HG02938 (cell line): ENCODE results near the gene DCAF17.
"Not testable (repeated sequence)": the region's sequence is repeated elsewhere in the genome, so short reads cannot be mapped to it uniquely, and the experiment has no call there.

Experiments
- ATAC-seq: cut with Tn5 transposase; IDR thresholded peaks from one replicate; pipeline ENCODE4 v1.9.1; 2021; ENCODE audit warnings: mild to moderate bottlenecking, moderate library complexity; ENCODE audit not compliant: unreplicated experiment

The DCAF17 gene

DNA sequence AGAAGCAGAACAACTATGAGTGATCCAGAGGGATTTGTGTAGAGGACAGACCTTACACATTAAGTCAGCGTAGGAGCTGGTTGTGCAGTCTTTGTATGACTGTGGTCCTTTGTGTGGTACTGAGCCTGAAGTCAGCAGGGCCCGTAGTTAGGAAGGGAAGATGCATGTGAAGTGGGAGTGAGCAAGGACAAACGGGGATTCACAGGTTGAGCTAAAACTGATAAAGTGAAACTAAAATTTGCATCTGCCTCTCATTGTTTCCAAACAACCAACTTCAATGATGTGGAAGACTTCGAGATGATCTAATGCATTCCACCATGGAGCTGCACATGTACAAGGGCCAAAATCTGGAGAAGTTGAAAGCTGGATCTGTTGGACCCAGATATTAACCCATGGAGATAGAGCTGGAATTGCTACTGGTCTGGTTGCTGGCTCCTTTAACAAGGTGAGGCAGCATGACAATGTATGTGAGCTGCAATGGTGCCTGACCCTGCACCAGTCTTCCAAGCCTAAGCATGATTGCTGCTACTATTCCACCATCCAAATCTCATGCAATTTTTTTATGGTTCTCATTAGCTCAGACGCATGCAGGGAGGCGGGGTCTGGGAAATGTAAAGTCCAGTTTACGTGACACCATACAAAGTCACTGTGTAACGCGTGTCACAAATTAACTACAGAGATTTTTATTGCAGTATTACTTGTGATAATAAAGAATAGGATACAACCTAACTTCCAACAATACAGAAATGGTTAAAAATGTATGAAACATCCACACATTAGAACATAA, 76.1 kb downstream of the DCAF17 start:
- peak; percentile 63 for ATAC-seq

DNA sequence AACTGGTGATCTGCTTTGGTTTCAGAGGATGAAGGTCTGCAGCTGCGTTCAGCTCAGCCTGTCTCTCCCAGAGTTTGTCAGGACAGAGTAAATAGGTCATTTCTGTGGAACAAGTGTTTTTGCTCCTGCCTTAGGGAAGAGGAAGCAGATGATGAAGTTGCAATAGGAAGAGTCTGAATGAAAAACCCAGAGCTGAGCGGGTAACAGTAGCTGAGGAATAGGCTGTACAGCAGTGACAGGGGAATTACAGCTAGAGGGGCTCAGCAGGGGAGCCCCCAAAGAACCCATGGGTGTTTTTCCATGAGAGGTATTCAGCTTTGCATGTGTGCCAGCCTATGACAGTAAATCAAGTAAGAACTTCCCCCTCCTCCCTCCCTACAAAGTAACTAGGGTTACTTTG, 78.0 kb downstream of the DCAF17 start:
- no peak for ATAC-seq

DNA sequence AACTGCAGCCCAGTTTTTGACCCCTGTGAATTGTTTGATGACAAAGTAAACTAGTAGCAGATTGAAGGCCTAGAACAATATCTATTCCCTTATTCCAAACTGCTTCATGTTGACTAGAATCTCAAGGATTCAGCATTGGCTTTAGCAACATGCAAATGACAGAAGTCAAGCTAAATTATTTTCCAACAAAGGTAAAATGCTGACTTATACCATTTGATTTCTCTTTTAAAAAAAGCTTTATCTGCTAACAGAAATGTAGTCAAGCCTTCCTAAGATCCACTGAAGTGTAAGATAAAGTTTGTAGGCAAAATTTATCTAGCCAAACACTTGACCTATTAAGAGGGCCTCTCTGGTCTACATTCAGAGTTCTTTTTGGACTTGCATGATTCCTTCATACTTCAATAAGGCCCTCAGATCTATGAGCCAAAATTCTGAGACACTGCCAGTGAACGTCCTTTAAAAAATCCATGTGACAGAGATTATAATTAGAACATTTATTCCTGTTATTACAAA, 78.7 kb downstream of the DCAF17 start:
- ATAC-seq = no peak

DNA sequence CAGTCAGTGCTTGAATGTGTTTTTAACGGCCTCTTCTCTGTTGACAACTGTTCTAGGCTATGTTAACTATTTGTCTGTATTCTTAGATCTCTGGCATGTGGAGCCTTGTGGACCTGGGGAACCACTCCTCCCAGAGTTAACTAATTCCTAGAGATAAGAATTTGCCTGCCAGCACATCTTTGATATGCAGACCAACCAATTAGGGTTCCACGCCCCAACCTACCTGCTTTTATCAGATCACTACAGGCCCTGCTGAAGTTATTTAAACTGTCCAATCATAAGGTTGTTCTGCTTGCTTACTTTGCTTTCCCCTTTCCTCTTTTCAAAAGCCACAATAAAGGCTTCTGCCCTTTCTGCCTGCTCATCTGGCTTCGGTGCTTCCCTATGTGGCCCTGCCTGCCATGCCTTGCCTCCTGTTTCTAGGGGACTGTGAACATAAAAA, 79.7 kb downstream of the DCAF17 start:
- no peak for ATAC-seq

- ATAC-seq = no peak
These were observed 81.0 kb downstream of the DCAF17 start for GRCh38 chr2:171514908-171515582.

GRCh38 chr2:171515672-171516298, 81.8 kb downstream of the DCAF17 start:
- no peak for ATAC-seq

GRCh38 chr2:171516793-171517192, 82.8 kb downstream of the DCAF17 start:
- ATAC-seq = no peak

DNA sequence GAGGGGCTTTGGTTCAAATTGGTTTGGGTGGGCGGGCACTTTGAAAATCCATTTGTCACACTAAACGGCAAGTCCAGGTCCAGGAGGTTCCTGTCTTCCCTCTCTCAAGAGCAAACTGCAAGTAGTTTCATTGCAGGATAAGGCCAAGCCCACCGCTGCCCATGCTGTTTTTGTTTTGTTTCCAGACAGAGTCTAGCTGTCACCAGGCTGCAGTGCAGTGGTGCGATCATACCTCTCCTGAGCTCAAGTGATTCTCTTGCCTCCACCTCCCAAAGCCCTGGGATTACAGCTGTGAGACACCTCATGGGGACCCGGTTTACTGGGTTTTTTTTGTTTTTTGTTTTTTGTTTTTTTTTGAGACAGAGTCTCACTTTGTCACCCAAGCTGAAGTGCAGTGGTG, 86.4 kb downstream of the DCAF17 start:
- no peak for ATAC-seq

DNA sequence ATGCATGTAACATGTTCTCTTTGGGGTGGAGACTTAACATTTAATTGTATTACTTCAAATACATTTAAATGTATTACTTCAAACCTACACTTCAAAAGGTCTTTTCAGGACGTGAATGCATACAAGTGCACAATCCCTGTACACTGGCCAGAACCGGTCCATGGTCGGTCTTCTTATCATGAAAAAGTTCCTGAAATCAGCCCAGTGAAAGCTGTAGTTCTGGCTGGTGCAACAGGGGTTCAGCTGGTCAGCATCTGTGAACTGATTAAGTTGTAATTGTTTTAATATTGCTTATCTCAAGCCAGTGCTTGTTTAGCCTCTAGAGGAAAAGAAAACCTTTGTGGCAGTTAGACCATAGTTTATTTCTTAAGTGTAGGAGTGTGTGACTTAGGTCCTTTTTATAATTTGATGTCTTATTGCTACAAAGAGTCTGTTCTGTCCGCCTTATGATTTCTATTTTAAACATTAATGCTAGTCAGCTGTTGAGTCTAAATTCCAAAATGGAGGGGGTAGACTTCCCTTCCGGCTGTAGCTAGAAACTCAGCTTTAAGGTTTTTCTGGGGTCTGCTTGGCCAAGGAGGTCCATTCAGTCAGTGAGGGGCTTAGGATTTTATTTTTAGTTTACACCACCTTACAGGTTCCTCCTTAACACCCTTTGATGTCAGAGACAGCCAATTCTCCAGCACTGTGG, 87.5 kb downstream of the DCAF17 start:
- ATAC-seq = no peak

- ATAC-seq = peak; percentile 43
These were observed 88.2 kb downstream of the DCAF17 start, which contains the start of gene CYBRD1 for GRCh38 chr2:171522052-171522787. Gene CYBRD1, plus strand, starts transcription at chr2:171522474. Its CDS starts 72 bp downstream, at chr2:171522546.

DNA sequence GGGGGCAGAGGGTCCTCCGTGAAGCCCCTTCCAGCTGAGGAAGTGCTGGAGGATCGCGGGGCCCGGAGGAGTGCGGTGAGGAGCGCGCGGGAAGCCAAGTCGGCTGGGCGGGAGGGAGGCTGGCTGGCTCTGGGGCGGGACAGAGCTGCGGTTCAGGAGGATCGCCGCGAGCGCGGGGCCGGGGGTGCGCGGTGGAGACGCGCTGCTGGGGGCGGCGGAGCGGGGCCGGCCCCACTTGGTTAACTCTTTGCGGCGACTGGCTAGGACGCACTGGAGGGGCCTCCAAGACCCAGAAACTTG, 88.7 kb downstream of the DCAF17 start:
- ATAC-seq = peak; percentile 25

DNA sequence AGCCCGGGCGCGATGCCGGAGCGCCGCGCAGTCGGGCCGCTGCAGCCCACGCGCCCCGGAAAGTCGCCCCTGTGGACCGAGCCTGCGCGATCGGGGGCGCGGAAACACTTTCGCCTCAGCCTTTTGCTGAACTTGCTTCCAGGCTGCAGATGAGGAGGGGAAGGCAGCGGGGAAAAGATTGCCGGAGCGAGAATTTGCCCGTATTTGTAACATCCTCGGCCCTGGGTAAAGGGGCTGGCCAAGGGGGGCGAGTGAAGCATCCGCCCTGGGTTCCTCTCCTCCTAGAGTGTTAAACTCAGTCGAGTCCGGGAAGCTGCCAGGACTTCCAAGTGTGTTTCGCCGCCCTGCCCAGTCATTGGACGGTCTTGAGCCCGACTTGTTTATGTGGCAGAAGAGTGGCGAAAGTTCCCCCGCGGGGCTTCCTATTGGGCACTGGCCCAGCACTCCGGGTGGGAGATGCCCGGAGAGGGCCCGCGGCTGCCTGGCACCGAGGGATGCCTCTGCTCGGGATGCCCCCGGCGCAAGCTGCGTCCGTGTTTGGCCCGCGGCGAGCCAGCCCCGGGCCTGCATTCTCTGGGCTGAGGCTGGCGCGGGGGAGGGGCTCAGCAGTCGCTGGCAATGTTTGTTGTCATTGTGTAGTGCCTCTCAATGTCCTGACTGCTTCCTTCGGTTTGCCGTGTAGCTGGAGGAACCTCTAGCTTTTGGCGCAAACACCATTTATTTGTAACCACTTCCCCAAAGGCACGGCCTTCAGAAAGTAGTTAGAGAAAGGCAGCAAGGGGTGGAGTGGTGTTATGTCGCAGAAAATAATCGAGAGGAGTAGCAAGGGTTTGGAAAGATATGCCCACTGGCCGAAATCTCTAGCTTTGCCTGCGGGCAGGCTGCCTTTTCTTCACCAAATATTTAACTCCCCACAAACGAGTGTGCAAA, 89.3 kb downstream of the DCAF17 start:
- ATAC-seq = peak; percentile 32

- no peak for ATAC-seq
These were observed 90.0 kb downstream of the DCAF17 start for GRCh38 chr2:171524018-171524401.

- ATAC-seq = no peak
These were observed 95.9 kb downstream of the DCAF17 start for GRCh38 chr2:171529914-171530313.

GRCh38 chr2:171530378-171530777, 96.4 kb downstream of the DCAF17 start:
- ATAC-seq = no peak

GRCh38 chr2:171530859-171531258, 96.8 kb downstream of the DCAF17 start:
- not testable (repeated sequence) for ATAC-seq

GRCh38 chr2:171531291-171531690, 97.3 kb downstream of the DCAF17 start:
- no peak for ATAC-seq

GRCh38 chr2:171531836-171532450, 97.9 kb downstream of the DCAF17 start:
- ATAC-seq = no peak

GRCh38 chr2:171533331-171533730, 99.3 kb downstream of the DCAF17 start:
- ATAC-seq = no peak
